A673 (cell line): ENCODE data around the gene CHKA. TPM values are rescaled to one million over a fixed set of nuclear protein-coding genes. Genes with fewer than 3 reads are reported as not detected.

Experiments
- BruUV-seq: library from RNA; stranded (reverse); fragments of 400-500 nt; replicated peaks from 2 replicates; lab custom pipeline; 2021; lab: Mats Ljungman, UMichigan
- CTCF ChIA-PET: fragments of 300-600 bp; sonication (Branson Sonifier 250); formaldehyde crosslinking; loops from one replicate; lab custom pipeline; 2022; ENCODE audit warnings: antibody characterized with exemption; lab: Charles Lee
- POLR2A ChIA-PET: fragments of 300-600 bp; sonication (Branson Sonifier 250); formaldehyde crosslinking; loops from one replicate; lab custom pipeline; 2022; ENCODE audit warnings: antibody characterized with exemption; ENCODE audit not compliant: low non-redundant PET; lab: Charles Lee
- DNase-seq: peaks from one replicate; pipeline ENCODE4 v3.0.0-alpha.2; 2015; ENCODE audit warnings: low spot score
- H3K27ac ChIP-seq: fragments of 200-600 bp; sonication (generic); 2 replicates; pipeline ENCODE4 v1.5.1; 2016; ENCODE audit warnings: mixed run types, low read depth, mild to moderate bottlenecking, mixed read lengths, antibody characterized with exemption, low read length; ENCODE audit not compliant: poor library complexity, severe bottlenecking
- H3K27me3 ChIP-seq: fragments of 200-600 bp; sonication (generic); replicated peaks from 2 replicates; pipeline ENCODE4 v1.6.1; 2017; ENCODE audit warnings: mixed run types, low read depth, mild to moderate bottlenecking, mixed read lengths, antibody characterized with exemption, low read length; ENCODE audit not compliant: insufficient read depth, poor library complexity
- H3K36me3 ChIP-seq: fragments of 200-600 bp; sonication (generic); 2 replicates; pipeline ENCODE4 v1.6.1; 2016; ENCODE audit warnings: mixed run types, mild to moderate bottlenecking, mixed read lengths, antibody characterized with exemption, low read length; ENCODE audit not compliant: insufficient read depth, poor library complexity, severe bottlenecking
- H3K4me1 ChIP-seq: fragments of 200-600 bp; sonication (generic); 2 replicates; pipeline ENCODE4 v1.6.1; 2017; ENCODE audit warnings: mixed run types, mild to moderate bottlenecking, mixed read lengths, antibody characterized with exemption, low read length; ENCODE audit not compliant: insufficient read depth, poor library complexity, severe bottlenecking
- H3K4me3 ChIP-seq: fragments of 200-600 bp; sonication (generic); 2 replicates; pipeline ENCODE4 v1.5.1; 2016; ENCODE audit warnings: low read depth, mixed run types, mild to moderate bottlenecking, mixed read lengths, low read length; ENCODE audit not compliant: poor library complexity, severe bottlenecking
- H3K9me3 ChIP-seq: fragments of 200-600 bp; sonication (generic); 2 replicates; pipeline ENCODE4 v1.6.1; 2016; ENCODE audit warnings: mixed run types, low read depth, mild to moderate bottlenecking, mixed read lengths, antibody characterized with exemption, low read length; ENCODE audit not compliant: poor library complexity, severe bottlenecking
- EZH2 ChIP-seq: fragments of 200-600 bp; sonication (generic); IDR thresholded peaks from 2 replicates; pipeline ENCODE4 v1.6.1; 2017; ENCODE audit warnings: borderline replicate concordance, low read depth, mild to moderate bottlenecking, mixed read lengths, antibody characterized with exemption, low read length; ENCODE audit not compliant: poor library complexity, severe bottlenecking
- intact Hi-C: fragments of 100-400 bp; cut with micrococcal nuclease; formaldehyde crosslinking; loops from one replicate; pipeline ENCODE4 v1.10.0; 2022; ENCODE audit not compliant: unreplicated experiment
- total RNA-seq: library from RNA; stranded (reverse); gene quantifications from 2 replicates; pipeline ENCODE4 v1.2.3, GENCODE V29; 2021
- TF ChIP-seq, protein P1 (sequence below): fragments of 300-800, 200-600 bp; sonication (generic); conservative IDR thresholded peaks from 2 replicates; pipeline ENCODE4 v1.5.1; 2017; ENCODE audit warnings: low read depth, mild to moderate bottlenecking, antibody characterized with exemption, low read length, moderate library complexity, mixed read lengths

Gene CHKA
- total RNA-seq, 1 experiment from 2014 or later: 37.5 TPM

DNA sequence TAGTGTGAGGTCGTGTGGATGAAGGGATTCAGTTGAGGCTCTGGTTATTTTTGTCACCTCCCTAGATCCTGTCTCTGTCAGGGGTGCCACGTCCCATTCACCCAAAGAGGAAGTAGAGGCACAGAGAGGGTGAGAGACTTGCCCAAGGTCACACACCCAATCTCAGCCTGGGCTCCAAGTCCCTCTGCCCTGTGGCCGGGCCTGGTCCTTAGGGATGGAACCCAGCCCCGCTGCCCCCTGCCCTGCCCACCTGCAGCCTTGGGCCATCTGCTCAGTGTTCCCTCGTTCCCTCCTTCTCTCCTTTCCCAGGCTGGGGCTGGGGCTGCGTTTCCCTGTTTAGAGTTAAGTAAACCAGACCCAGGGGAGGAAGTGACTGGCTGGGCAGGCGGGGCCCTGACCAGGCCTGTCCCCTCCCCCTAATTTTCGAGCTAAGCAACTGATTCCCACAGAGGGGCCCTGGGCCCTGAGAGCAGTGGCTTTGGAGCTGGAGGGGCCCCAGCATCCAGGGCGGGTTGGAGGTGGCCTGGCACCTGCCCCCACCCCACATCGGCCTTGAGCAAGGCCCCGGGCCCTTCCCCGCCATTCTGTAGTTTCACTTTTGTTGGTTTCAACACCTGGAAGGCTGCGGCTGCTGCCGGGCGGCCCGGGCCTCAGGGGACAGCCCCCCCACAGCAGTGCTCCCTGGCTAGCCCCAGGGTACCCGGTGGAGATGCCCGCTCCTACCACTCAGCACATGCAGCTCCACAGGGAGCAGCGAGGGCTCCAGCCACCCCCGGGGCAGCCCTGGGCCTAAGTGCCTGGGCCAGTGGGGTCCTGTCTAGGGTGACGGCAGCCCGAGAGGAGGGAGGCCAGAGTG, 80.9 kb downstream of the CHKA start:
- TF ChIP-seq EZH2: no peak
- TF ChIP-seq, protein P1, sequence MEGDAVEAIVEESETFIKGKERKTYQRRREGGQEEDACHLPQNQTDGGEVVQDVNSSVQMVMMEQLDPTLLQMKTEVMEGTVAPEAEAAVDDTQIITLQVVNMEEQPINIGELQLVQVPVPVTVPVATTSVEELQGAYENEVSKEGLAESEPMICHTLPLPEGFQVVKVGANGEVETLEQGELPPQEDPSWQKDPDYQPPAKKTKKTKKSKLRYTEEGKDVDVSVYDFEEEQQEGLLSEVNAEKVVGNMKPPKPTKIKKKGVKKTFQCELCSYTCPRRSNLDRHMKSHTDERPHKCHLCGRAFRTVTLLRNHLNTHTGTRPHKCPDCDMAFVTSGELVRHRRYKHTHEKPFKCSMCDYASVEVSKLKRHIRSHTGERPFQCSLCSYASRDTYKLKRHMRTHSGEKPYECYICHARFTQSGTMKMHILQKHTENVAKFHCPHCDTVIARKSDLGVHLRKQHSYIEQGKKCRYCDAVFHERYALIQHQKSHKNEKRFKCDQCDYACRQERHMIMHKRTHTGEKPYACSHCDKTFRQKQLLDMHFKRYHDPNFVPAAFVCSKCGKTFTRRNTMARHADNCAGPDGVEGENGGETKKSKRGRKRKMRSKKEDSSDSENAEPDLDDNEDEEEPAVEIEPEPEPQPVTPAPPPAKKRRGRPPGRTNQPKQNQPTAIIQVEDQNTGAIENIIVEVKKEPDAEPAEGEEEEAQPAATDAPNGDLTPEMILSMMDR: no peak
- intact Hi-C loops: no loop called here
- peak; percentile 77 for DNase-seq
- Histone ChIP-seq H3K27me3 (no peaks in the 10 kb centered on the region), H3K4me3 (peak overlapping the region; percentile 46), H3K27ac (peak overlapping the region; percentile 72), H3K36me3 (no peaks in the 10 kb centered on the region), H3K9me3 (no peaks in the 10 kb centered on the region), H3K4me1 (peaks cover 26% of the 10 kb centered on the region)
- ChIA-PET POLR2A (no interaction called here), CTCF (interaction anchor here (0.6 kb wide), 1 partner anchor 308 kb away, joined by 6 read pairs; no protein-coding TSS in a partner anchor)
- BruUV-seq: no TSS peak

DNA sequence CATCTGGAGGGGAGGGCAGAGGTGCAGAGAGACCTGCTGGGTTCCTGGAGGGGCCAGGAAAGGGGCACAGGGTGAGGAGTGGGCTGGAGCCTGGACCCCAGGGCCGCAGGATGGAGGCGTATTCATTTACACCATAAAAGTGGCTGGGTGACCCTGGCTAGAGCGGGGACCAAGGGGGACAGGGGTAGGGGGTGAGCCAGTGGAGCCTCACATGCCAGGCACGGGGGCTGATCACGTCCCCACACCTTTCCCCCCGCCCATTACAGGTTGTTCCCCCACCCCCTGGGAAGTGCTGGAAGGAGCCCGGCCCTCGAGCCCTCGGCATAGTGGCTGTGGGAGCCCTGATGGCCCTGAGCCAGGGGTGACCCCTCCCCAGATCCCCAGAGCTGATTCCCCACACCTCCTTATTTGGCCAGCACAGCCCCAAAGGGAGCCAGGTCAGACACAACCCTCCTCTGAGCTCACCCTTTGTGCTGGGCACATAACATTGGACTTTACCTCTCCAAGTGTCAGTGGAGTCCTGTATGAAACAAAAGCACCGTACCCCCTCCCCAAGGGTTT, 81.6 kb downstream of the CHKA start:
- Histone ChIP-seq H3K4me1 (peaks cover 26% of the 10 kb centered on the region), H3K9me3 (no peaks in the 10 kb centered on the region), H3K27ac (peak overlapping the region; percentile 72), H3K27me3 (no peaks in the 10 kb centered on the region), H3K36me3 (no peaks in the 10 kb centered on the region), H3K4me3 (peak overlapping the region; percentile 46)
- DNase-seq: no peak
- intact Hi-C loops: loop anchor here (10.0 kb wide), 1 partner anchor 165 kb away; no protein-coding TSS in a partner anchor
- ChIA-PET CTCF (interaction anchor here (0.6 kb wide), 1 partner anchor 307 kb away, joined by 6 read pairs; no protein-coding TSS in a partner anchor), POLR2A (no interaction called here)
- TF ChIP-seq, protein P1: no peak
- no peak for TF ChIP-seq EZH2
- no TSS peak for BruUV-seq

- Histone ChIP-seq H3K9me3 (no peaks in the 10 kb centered on the region), H3K4me3 (peak within 1 kb of the TSS; percentile 46), H3K27ac (peak within 1 kb of the TSS; percentile 72), H3K27me3 (no peaks in the 10 kb centered on the region), H3K36me3 (peaks cover 6% of the 10 kb centered on the region), H3K4me1 (peaks cover 26% of the 10 kb centered on the region)
- peak; percentile 73 for DNase-seq
- no TSS peak for BruUV-seq
- CTCF ChIA-PET: no interaction called here
- POLR2A ChIA-PET: no interaction called here
- TF ChIP-seq, protein P1: no peak
- no peak for TF ChIP-seq EZH2
- intact Hi-C loops: loop anchor here (10.0 kb wide), 1 partner anchor 166 kb away; no protein-coding TSS in a partner anchor
Measured at GRCh38 chr11:68038718-68039525, 82.3 kb downstream of the CHKA start, which contains the start of gene TCIRG1. Gene TCIRG1, plus strand, starts transcription at chr11:68039025. Its CDS starts 2,247 bp downstream, at chr11:68041272.
